ENCODE measurements around the gene FBXO44.

FBXO44 gene

DNA sequence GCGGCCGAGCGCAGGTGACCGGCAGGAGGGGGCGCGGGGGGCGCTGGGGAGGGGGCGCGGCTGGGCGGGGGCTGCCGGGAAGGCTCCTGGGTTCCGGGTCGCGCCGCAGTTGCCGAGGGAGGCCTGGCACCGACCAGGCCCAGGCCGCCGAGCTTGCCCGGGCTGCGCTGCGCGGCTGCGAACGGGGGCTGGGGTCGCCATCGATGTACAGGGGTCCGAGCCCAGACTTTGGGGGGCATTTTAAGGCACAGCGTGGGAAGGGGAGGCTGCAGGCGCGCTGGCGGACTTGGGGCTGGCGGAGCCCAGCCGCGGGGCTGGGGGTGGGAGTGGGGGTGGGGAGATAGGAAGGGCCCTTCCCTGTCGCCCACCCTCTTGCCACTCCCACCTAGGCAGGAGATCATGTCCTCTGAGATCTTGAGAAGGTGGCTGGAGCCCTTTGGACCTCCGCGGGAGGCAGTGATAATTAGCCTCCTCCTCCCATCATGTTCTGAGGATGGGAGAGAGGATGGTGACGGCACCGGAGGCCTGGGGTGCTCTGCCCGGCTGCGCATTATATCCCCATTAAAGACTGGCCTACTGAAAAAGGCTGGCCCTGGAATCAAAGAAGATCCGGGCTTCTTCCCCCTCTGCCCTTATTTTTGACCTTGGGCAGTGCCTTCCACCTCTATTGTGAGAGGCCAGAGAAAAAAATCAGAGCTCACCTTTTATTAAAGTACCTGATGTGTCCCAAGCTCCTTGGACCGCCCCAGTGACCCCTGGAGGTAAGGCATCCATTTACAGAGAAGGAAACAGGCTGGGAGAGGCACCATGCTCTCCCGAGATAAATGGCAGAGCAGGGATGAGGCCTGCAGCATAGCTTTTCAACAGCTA lies 497 bp downstream of the FBXO44 start:
- no peak for DNase-seq (ENCODE audit: low spot score)
- no peak for FAIRE-seq

DNA sequence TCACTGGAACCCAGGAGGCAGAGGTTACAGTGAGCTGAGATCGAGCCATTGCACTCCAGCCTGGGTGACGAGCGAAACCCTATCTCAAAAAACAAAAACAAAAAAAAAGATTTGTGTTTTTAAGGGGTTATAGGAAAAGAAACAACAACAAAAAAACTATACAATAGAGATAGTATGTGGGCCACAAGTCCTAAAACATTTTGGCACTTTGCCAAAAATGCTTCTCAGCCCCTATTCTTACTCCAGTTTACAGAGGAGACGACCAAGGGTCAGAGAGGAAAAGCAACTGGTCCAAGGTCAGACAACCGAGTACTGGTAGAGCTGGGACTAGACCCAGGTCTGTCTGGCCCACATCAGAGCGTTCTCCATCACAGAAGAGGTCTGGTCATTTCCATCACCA lies 3.0 kb downstream of the FBXO44 start:
- FAIRE-seq, result no peak

DNA sequence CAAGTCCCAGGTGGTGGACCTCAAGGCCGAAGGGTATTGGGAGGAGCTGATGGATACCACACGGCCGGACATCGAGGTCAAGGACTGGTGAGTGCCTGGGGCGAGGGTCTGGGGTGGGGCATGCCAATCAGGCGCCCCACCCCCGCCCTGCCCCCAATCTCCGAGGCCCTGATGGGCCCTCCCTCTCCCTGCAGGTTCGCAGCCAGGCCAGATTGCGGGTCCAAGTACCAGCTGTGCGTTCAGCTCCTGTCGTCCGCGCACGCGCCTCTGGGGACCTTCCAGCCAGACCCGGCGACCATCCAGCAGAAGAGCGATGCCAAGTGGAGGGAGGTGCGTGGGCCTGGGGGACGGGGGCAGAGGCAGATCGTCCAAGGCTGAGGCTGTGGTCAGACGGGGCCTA lies 3.9 kb downstream of the FBXO44 start:
- DNase-seq (ENCODE audit: low spot score), result no peak
- no peak for FAIRE-seq

More for the DNA sequence above, 3.0 kb downstream of the FBXO44 start:
- DNase-seq (ENCODE audit: low spot score), result no peak

DNA sequence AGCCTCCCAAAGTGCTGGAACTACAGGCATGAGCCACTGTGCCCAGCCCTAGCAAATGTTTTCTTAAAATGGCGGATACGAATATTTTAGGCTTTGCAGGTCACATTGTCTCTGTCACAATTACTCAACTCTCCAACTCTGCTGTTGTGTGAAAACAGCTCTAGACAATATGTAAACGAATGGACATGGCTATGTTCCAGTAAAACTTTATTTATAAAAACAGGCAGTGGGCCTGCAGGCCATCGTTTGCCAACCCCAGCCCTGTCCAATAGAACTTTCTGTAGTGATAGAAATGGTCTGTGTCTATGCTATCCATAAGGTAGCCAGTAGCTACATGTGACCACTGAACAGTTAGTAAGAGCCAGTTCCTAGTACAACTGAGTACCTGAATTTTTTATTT lies 5.1 kb downstream of the FBXO44 start:
- FAIRE-seq (no peak), DNase-seq (ENCODE audit: low spot score) (no peak)

DNA sequence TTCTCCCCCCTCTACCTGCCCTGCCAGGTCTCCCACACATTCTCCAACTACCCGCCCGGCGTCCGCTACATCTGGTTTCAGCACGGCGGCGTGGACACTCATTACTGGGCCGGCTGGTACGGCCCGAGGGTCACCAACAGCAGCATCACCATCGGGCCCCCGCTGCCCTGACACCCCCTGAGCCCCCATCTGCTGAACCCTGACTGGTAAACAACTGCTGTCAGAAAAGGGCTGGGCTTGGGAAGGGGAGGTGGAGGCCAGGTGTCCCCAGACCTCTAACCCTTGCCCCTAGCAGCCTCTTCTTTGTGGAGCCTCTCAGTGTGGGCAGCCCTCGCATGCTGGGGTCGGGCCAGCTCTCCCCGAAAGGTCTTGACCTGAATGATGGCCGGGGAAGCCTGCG lies 6.4 kb downstream of the FBXO44 start:
- no peak for FAIRE-seq
- no peak for DNase-seq (ENCODE audit: low spot score)

DNA sequence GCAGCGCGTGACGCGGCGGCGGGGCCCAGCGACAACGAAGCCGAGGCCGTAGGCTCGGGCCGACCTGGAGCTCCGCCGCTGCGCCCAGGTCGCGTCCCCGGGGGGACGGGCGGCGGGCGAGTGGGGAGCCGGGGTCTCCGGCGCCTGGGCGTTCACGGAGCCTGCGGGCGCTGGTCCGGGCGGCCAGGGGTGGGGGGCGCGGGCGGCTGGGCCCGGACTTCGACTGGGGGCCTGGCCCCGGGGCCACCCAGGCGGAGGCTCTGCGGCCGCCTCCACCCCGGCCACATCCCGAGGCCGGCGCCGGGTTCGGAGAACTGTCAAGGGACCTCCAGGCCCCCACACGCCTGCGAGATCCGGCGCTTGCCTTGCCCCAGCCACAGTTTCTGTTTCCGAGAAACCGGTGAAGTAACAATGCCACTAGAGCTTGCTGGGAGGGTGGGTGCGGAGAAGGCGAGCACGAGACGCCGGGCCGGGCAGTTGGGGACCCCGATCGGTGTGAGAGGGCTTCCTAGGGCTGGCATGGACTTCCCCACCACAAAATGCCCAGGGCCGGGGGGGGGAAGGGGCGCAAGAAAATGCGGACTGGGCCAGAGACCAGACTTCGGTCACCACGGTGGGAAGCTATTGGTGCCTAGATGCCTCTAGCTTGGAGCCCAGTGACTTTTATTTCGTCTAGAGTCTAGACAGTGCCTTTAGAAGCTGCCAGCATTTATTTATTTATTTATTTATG lies 9.8 kb downstream of the FBXO44 start:
- DNase-seq (ENCODE audit: low spot score) (no peak), FAIRE-seq (no peak)

DNA sequence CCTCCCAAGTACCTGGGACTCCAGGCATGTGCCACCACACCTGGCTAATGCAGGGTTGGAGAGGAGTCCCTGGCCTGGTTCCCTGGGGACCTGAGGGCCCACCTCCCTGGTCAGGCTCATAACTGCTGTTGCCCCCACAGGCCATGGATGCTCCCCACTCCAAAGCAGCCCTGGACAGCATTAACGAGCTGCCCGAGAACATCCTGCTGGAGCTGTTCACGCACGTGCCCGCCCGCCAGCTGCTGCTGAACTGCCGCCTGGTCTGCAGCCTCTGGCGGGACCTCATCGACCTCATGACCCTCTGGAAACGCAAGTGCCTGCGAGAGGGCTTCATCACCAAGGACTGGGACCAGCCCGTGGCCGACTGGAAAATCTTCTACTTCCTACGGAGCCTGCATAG lies 13.8 kb downstream of the FBXO44 start:
- no peak for DNase-seq (ENCODE audit: low spot score)
- FAIRE-seq, result no peak

DNA sequence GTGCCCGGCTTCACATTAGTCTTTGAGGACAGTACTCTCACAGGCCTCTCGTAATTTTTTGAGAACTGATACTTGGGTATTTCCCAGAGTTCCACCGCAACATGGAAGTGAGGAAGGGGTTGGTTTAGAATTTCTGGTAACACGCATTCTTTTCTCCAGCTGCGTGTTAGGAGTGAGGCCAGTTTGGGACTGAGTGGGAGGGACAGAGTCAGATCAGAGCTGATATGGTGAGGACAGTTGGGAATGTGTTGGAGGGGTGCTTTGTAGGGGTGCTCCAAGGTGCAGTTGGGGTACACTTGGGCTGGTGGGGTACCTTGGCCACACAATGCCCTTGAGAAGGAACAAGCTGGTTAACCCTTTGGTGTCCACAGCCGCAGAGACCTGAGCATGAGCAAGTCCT lies 16.1 kb downstream of the FBXO44 start:
- FAIRE-seq, result no peak
- no peak for DNase-seq (ENCODE audit: low spot score)

DNA sequence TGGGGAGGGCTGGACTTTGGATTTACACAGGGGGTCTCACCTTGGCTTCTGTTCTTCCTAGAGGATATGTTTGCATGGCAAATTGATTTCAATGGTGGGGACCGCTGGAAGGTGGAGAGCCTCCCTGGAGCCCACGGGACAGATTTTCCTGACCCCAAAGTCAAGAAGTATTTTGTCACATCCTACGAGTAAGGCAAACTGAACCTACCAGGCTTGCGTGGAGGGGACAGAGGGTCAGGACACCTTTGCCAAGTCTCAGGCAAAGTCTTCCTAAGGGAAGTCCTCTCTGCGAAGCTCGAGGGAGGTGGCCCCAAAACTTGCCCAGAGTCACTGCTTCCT lies 16.5 kb downstream of the FBXO44 start:
- no peak for DNase-seq (ENCODE audit: low spot score)
- FAIRE-seq, result no peak

DNA sequence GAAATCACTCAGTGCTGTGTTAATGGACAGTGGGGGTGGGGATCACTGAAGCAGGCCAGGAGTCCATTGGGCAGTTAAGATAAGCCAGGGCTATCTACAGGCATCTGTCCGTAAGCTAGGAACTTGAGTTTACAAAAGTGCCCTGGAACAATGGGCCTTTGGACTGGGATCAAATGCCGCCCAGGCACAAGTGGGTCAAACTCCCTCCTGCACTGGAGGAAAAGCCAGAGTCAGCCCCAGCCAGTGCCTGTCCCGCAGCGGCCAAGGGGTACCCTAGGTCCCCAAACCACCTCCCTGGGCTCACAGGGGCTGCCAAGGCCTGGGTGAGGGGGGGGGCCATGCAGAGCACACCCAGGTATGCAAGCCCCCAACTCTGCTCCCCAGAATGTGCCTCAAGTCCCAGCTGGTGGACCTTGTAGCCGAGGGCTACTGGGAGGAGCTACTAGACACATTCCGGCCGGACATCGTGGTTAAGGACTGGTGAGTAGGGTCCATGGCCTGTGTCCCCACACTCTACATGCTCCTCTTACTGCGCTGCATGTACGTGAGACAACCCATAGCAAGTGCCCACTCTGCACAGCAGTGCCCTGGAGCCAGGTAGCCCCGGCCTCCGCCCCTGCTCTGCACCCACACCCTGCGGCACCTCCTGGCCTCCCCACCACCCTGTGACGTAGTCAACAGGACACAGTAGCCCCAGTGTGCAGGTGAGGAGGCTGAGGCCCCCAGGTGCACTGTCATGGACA lies 17.0 kb downstream of the FBXO44 start:
- FAIRE-seq (no peak), DNase-seq (ENCODE audit: low spot score) (no peak)

DNA sequence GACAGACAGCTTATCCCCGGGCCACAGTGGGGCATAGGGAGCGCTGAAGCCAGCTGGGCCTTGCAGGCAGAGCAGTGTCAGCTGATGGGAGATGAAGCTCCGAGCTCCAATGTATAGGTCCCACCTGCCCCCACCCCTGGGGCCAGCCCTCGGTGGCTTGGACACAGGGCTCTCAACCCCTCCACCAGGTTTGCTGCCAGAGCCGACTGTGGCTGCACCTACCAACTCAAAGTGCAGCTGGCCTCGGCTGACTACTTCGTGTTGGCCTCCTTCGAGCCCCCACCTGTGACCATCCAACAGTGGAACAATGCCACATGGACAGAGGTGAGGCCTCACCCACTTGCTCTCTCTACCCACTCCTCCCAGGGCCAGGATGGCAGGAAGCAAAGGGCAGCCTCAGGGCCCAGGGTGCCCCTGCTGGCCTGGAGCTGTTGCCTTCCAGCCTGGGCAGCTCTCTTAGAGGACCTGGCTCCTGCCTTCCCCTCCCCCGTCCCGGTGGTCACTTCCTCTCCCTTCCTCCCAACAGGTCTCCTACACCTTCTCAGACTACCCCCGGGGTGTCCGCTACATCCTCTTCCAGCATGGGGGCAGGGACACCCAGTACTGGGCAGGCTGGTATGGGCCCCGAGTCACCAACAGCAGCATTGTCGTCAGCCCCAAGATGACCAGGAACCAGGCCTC lies 18.6 kb downstream of the FBXO44 start:
- no peak for FAIRE-seq
- no peak for DNase-seq (ENCODE audit: low spot score)

DNA sequence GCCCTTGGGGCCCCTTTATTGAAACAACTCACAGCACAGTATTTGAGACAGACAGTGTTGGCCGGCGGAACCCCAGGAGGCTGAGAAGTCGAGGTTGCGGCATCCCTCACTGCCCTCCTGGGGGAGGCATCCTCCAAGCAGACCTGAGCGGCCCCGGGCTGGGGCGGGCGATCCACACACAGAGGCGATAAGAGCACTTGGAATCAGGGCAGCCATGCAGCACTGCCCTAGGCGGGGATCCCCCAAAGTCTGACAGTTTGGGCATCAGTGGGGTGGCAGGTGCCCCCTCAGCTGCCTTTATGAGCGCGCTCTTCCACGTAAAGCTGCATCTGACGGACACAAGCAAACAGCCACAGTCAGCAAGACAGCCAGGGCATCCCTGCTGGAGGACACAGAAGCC lies 19.8 kb downstream of the FBXO44 start:
- DNase-seq (ENCODE audit: low spot score), result no peak
- FAIRE-seq, result no peak

DNA sequence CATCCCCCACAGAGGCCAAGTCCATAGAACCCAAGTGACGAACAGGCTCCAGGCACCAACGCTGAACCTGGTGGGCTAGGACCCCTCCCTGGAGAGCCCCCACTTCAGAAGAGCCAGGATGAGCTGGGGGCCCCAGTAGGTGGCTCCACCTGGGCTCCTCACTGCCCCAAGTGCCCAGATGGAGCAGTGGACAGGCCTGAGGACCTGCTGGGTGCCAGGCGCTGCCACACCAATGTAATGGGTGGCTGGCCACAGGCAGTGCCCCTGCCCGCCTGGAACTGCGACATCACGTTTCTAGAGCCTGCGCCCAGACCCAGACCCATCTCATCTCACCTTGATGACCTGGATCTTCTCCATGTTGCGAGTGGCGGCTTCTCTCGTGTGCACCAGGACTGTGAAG lies 20.6 kb downstream of the FBXO44 start:
- DNase-seq (ENCODE audit: low spot score) (no peak), FAIRE-seq (no peak)

DNA sequence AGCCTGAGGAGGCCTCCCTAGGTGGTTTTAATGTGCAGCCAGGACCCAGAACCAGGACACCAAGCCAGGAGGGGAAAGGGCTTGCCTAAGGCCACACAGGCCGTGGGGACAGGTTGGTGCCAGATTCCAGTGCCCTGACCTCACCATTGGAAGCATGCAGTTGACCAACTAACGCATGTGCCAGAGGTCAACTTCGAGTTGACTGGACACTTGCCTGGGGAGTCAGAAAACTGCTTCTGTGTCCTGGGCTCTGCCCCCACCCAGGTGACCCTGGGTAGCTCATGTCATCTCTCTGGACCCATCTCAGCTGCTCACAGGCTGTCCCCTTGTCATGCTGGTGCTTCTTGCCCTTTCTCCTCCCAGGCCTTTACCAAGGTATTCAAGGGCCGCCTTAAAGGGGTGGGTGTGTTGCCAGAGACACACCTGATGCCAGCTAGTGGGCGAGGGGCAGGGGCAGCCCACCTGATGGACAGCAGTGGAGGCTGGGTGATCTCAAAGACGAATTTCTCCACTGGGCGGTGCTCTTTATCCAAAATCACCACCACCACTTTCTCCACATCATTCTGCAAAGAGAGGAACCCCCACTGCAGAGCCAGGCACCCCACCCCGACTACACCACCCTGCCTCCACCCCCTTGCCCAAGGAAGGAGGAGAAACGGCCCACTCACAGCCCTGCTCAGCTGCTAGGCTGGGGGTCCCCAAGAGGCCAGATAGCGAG lies 21.9 kb downstream of the FBXO44 start:
- DNase-seq (ENCODE audit: low spot score), result no peak
- FAIRE-seq, result no peak

DNA sequence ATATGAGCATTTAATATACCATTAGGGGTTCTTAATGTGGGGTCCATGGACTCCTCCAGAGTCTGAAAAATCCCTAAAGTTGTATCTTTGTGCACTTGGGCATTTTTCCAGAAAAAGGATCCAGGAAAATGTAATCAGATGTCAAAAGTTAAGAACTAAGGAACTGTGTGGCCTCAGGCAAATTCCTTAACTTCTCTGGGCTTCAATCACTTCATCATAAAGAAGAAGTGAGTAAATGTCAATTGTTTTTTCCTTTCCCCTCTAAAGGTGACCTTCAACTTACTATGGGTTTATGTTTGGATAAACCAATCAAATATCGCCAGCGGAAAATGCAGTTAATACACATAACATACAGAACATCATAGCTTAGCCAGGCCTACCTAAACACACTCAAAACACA lies 23.8 kb downstream of the FBXO44 start:
- DNase-seq (ENCODE audit: low spot score), result no peak
- no peak for FAIRE-seq

DNA sequence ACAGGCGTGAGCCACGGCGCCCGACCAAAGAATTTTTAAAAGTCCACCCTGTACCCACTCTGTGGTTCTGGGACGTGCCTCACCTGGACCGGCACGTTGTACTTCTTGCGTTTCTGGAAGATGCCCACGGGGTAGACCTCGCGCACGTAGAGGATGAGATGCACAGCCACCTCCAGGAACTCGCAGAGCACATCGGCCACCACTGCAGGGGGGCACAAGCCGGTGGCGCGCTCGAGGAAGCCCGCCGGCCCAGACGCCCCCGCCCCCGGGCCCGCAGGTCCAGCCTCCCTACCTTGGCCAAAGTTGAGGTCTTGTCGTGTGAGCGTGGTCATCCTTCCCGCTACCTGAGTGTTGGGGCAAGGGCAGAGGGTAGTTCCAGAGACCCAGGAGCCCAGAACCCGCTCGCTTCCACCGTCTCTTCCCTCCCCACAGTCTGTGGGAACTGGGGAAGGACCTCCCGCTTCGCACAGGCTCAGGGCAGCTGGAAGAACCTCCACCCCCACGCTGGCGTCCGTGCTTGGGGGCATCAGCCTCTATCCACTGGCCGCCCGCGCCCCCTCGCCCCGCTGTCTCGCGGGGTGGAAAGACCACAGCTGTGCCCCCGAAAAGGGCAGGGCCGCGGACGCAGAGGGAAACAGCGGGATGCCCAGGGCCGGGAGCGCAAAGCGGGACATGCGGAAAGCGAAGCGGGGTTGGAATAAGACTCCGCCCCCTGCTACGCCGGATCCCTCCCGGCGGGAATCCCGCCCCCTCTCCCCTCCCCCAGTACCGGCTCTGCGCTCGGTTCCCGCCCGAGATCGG lies 25.8 kb downstream of the FBXO44 start:
- FAIRE-seq (no peak), DNase-seq (ENCODE audit: low spot score) (peak; percentile 8)

DNA sequence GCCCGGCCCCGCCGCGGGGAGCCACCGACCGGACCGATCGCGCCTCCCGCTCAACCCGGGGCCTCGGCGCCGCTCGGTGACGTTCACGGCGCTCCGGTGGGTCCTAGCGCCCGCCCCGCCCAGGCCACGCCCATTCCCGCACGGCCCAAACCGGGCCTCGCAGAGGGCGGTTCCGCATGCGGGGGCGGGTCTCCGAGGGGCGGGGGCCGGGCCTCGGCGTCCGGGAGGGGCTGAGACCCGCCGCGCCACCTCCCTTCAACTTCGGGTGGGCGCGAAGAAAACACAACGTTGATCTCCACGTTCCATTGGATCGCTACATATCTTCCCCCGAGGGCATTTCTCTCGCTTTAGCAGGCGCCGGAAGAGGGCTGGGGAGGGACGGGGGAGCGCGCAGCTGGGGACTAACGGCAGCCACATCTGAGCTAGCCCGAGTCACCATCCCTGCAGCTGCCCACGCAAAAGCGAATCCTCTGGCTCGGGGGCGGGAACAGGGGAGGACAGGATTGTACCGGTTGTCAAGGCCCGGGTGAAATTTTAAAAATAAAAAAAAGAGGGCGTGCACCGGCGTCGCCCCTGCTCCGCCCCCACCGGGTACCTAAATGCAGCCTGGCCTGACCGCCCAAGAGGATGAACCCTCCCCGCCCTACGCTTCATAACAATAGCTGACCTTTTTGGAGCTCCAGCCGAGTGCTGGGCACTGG lies 26.5 kb downstream of the FBXO44 start, which contains the start of gene MAD2L2:
TSS of gene MAD2L2 (minus strand) at position 78 of the 701 bp plus-strand sequence. CDS start 547 bp downstream, outside the sequence.
- FAIRE-seq (no peak), DNase-seq (ENCODE audit: low spot score) (peak; percentile 44)

DNA sequence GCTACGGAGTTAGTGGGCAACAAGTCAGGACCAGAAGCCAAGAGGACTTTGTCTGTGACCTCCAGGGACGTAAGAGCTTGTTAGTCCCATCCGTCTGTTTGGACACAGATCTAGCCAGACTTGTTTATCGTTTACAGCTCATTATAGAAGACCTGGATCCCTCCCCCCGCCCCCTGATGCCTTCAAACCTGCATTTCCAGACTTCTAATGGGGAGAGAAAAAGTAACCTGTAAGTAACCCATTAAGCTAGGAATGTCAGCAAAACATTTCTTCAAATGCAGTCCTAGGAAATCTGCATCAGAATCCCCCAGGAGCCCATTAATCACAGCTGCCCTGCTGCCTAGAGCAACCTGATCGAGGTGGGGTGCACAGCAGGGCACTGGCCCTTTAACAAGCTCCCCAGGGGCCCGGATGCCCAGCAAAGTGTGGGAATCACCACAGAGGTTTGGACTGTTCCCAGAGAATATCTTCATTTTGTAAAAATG lies 27.7 kb downstream of the FBXO44 start:
- no peak for DNase-seq (ENCODE audit: low spot score)
- FAIRE-seq, result no peak

DNA sequence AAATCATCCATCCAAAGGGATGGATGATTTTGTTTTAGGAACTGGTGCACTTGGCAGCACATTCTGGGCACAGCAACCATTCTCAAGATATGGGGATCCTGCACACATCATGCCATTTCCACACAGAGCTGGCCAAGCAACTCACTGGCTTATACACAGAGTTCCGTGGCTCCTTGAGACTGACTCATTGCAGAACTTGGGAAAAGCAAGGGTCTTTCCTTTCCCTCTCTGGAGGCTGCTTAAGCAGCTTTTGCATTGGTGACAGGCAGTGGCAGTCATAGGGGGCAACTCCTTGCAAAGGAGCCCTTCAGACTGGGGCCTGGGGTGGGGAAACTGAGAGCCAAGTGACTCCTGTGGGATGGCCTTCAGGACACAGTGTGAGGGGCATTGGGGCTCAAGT lies 28.1 kb downstream of the FBXO44 start:
- no peak for FAIRE-seq

More for the DNA sequence above, 28.1 kb downstream of the FBXO44 start:
- DNase-seq (ENCODE audit: low spot score), result no peak
